ENCODE results near the gene MESD. TPM values are rescaled to one million over a fixed set of nuclear protein-coding genes. Genes with fewer than 3 reads are reported as not detected.

Gene MESD
- total RNA-seq, 1 donor: 24.2 TPM

DNA sequence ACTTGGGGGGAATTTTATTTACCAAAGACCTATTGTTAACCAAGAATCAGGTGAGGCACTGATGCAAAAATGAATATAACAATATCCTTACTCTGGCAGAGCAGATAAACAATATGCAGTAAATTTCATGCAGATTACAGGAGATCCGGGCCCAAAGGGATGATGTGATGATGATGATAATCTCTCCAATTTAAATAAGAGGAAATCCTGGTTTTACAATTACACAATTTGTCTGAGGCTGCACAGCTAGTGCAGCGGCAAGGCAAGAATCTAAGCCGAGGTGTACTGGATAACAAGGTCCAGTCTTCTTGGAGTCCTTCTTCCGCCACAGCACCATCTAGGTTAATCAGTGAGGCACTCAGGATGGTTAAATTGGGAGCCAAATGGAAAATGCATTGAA lies 2.4 kb upstream of the MESD start:
- DNase-seq (ENCODE audit: low read depth): no peak
- TF ChIP-seq CTCF (IDR thresholded peaks at IDR 0.05; ENCODE audit: insufficient read depth, low read depth, low read length): no peak
- no peak overlapping the region for H3K4me3 ChIP-seq (ENCODE audit: low read depth, low read length)

GRCh38 chr15:80991421-80991820 lies 1.8 kb upstream of the MESD start:
- no peak for TF ChIP-seq CTCF (IDR thresholded peaks at IDR 0.05; ENCODE audit: insufficient read depth, low read depth, low read length)
- no peak overlapping the region for H3K4me3 ChIP-seq (ENCODE audit: low read depth, low read length)
- DNase-seq (ENCODE audit: low read depth): peak; percentile 87

DNA sequence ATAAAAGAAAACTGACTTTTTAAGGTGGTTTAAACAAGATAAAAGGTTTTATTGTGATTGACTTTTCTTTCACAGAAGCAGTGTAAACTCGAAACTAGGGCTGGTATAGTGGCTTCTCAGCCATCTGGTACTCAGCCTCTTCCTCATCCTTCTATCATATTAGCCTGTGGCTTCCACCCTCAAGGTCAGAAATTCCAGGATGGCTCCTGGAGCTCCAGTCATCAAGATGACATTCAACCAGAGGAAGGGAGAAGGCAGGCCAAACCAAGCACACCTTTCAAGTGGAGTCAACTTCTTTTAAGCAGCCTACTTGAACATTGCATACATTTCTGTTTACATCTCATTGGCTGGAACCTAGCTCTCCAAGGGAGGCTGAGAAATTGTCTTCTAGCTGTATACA lies 1.3 kb upstream of the MESD start:
- no peak for DNase-seq (ENCODE audit: low read depth)
- no peak overlapping the region for H3K4me3 ChIP-seq (ENCODE audit: low read depth, low read length)
- TF ChIP-seq CTCF (IDR thresholded peaks at IDR 0.05; ENCODE audit: insufficient read depth, low read depth, low read length): no peak

DNA sequence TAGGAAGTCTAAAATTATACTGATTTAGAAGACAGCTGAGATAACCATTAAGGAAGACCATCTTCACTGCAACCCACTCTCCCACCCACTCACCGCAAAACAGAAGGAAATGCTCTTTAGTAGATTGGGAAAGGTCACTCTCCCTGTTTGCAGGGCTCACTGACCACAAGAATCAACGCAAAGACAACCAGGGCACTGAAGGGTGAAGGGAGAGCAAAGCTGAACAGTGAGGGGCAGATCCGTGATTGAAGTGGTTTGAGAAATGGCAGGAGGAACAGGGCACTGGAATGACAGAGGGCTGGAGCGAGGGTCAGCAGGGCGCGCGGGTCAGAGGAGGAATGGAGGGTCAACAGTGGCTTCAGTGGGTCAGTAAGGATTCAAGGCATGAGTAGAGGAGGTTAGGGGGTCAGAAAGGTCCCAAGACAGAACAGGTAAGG lies 520 bp downstream of the MESD start:
- peak overlapping the region; percentile 88 for H3K4me3 ChIP-seq (ENCODE audit: low read depth, low read length)
- TF ChIP-seq CTCF (IDR thresholded peaks at IDR 0.05; ENCODE audit: insufficient read depth, low read depth, low read length): no peak
- DNase-seq (ENCODE audit: low read depth): no peak

GRCh38 chr15:80988148-80988796 lies 1.3 kb downstream of the MESD start:
- TF ChIP-seq CTCF (IDR thresholded peaks at IDR 0.05; ENCODE audit: insufficient read depth, low read depth, low read length): no peak
- peak overlapping the region; percentile 88 for H3K4me3 ChIP-seq (ENCODE audit: low read depth, low read length)
- DNase-seq (ENCODE audit: low read depth): no peak

GRCh38 chr15:80986487-80986886 lies 3.1 kb downstream of the MESD start:
- no peak overlapping the region for H3K4me3 ChIP-seq (ENCODE audit: low read depth, low read length)
- TF ChIP-seq CTCF (IDR thresholded peaks at IDR 0.05; ENCODE audit: insufficient read depth, low read depth, low read length): no peak
- DNase-seq (ENCODE audit: low read depth): no peak

GRCh38 chr15:80985981-80986380 lies 3.6 kb downstream of the MESD start:
- no peak for DNase-seq (ENCODE audit: low read depth)
- no peak for TF ChIP-seq CTCF (IDR thresholded peaks at IDR 0.05; ENCODE audit: insufficient read depth, low read depth, low read length)
- H3K4me3 ChIP-seq (ENCODE audit: low read depth, low read length): no peak overlapping the region

Measured in fibroblast of villous mesenchyme (primary cell).